NOMO-1 treated with dmso at 0.1 percent for 144 hours (cell line): ENCODE results near the gene KLB.
"Not testable (repeated sequence)": the region's sequence is repeated elsewhere in the genome, so short reads cannot be mapped to it uniquely, and the experiment has no call there.

ENCODE experiments used
- DNase-seq: peaks from one replicate; lab custom pipeline; 2025; ENCODE audit not compliant: unreplicated experiment; lab: John Stamatoyannopoulos, UW

KLB gene

GRCh38 chr4:39425297-39425696 is 18.6 kb downstream of the KLB start:
- DNase-seq = not testable (repeated sequence)

GRCh38 chr4:39426728-39427127 is 20.0 kb downstream of the KLB start:
- no peak for DNase-seq

GRCh38 chr4:39427520-39428114 is 20.9 kb downstream of the KLB start:
- DNase-seq = no peak

GRCh38 chr4:39429476-39430334 is 23.0 kb downstream of the KLB start:
- no peak for DNase-seq

GRCh38 chr4:39433878-39434492 is 27.3 kb downstream of the KLB start:
- no peak for DNase-seq

- DNase-seq = no peak
These were observed 29.2 kb downstream of the KLB start for GRCh38 chr4:39435659-39436563.

GRCh38 chr4:39441593-39441992 is 34.9 kb downstream of the KLB start:
- DNase-seq = no peak

- DNase-seq = no peak
These were observed 36.3 kb downstream of the KLB start for GRCh38 chr4:39442998-39443397.

- no peak for DNase-seq
These were observed 39.7 kb downstream of the KLB start for GRCh38 chr4:39446483-39446841.

GRCh38 chr4:39446842-39447573 is 40.3 kb downstream of the KLB start:
- no peak for DNase-seq

GRCh38 chr4:39450618-39451017 is 43.9 kb downstream of the KLB start:
- no peak for DNase-seq

- DNase-seq = no peak
These were observed 44.8 kb downstream of the KLB start for GRCh38 chr4:39451423-39452023.

- DNase-seq = no peak
These were observed 45.6 kb downstream of the KLB start for GRCh38 chr4:39452153-39452859.

- DNase-seq = no peak
These were observed 46.3 kb downstream of the KLB start for GRCh38 chr4:39452860-39453587.

GRCh38 chr4:39453738-39454137 is 47.0 kb downstream of the KLB start:
- no peak for DNase-seq

- DNase-seq = no peak
These were observed 48.8 kb downstream of the KLB start for GRCh38 chr4:39455486-39455885.

- no peak for DNase-seq
These were observed 50.4 kb downstream of the KLB start for GRCh38 chr4:39456946-39457763.

GRCh38 chr4:39458161-39458504 is 51.4 kb downstream of the KLB start:
- DNase-seq = not testable (repeated sequence)
